Type B pancreatic cell (in vitro differentiated cells): ENCODE measurements around the gene CDC42EP5. TPM values are rescaled to one million over a fixed set of nuclear protein-coding genes. Genes with fewer than 3 reads are reported as not detected.

Experiments
- DNase-seq: peaks from one replicate; pipeline ENCODE4 v3.0.0; 2021; ENCODE audit warnings: mixed read lengths; ENCODE audit not compliant: unreplicated experiment; ENCODE audit errors: extremely low spot score
- H3K27ac Mint-ChIP-seq: 2 replicates; pipeline ENCODE4 v1.8.0; 2021; ENCODE audit warnings: mild to moderate bottlenecking, mixed read lengths
- H3K27me3 Mint-ChIP-seq: 2 replicates; pipeline ENCODE4 v1.8.0; 2021; ENCODE audit warnings: mixed read lengths
- H3K36me3 Mint-ChIP-seq: 2 replicates; pipeline ENCODE4 v1.8.0; 2021; ENCODE audit warnings: mixed read lengths
- H3K4me1 Mint-ChIP-seq: one replicate; pipeline ENCODE4 v1.8.0; 2021; ENCODE audit warnings: mixed read lengths; ENCODE audit not compliant: unreplicated experiment
- H3K4me3 Mint-ChIP-seq: 2 replicates; pipeline ENCODE4 v1.8.0; 2021; ENCODE audit warnings: mild to moderate bottlenecking, mixed read lengths
- H3K9me3 Mint-ChIP-seq: 2 replicates; pipeline ENCODE4 v1.8.0; 2021; ENCODE audit warnings: mixed read lengths
- CTCF ChIP-seq: fragments of 200-600 bp; sonication (generic); conservative IDR thresholded peaks from 2 replicates; pipeline ENCODE4 v1.5.0; 2021; ENCODE audit warnings: antibody characterized with exemption, mild to moderate bottlenecking
- total RNA-seq: library from RNA; stranded (reverse); gene quantifications from 2 replicates; pipeline ENCODE4 v1.2.1, GENCODE V29; 2021; ENCODE audit warnings: low replicate concordance

Gene CDC42EP5
- total RNA-seq, 1 donor from 2014 or later: 24.3 TPM

- no peaks in the 10 kb centered on the region for H3K9me3 Mint-ChIP-seq
- peak overlapping the region; percentile 93 for H3K4me3 Mint-ChIP-seq
- peaks cover 13% of the 10 kb centered on the region for H3K27me3 Mint-ChIP-seq
- peaks cover 11% of the 10 kb centered on the region for H3K36me3 Mint-ChIP-seq
- H3K27ac Mint-ChIP-seq: peak overlapping the region; percentile 98
- no peak for TF ChIP-seq CTCF
- peak; percentile 85 for DNase-seq
- H3K4me1 Mint-ChIP-seq: peaks cover 25% of the 10 kb centered on the region
These were observed 8.3 kb downstream of the CDC42EP5 start for GRCh38 chr19:54464630-54465425.

GRCh38 chr19:54464044-54464629 is 9.0 kb downstream of the CDC42EP5 start:
- Mint-ChIP-seq H3K9me3 (no peaks in the 10 kb centered on the region), H3K4me1 (peaks cover 23% of the 10 kb centered on the region), H3K36me3 (peaks cover 12% of the 10 kb centered on the region), H3K27me3 (peaks cover 8% of the 10 kb centered on the region), H3K4me3 (peak overlapping the region; percentile 93), H3K27ac (peak overlapping the region; percentile 98)
- DNase-seq: peak; percentile 85
- TF ChIP-seq CTCF: no peak

- peaks cover 8% of the 10 kb centered on the region for H3K27me3 Mint-ChIP-seq
- peaks cover 29% of the 10 kb centered on the region for H3K4me1 Mint-ChIP-seq
- DNase-seq: peak; percentile 92
- TF ChIP-seq CTCF: no peak
- H3K9me3 Mint-ChIP-seq: no peaks in the 10 kb centered on the region
- peaks cover 17% of the 10 kb centered on the region for H3K36me3 Mint-ChIP-seq
- H3K27ac Mint-ChIP-seq: peak within 1 kb of the TSS; percentile 98
- H3K4me3 Mint-ChIP-seq: peak within 1 kb of the TSS; percentile 93
These were observed 9.5 kb downstream of the CDC42EP5 start, which contains the start of gene LENG9 for GRCh38 chr19:54463531-54464043. Gene LENG9 (minus strand): TSS chr19:54463778. CDS start chr19:54463526, 252 bp downstream.

GRCh38 chr19:54462655-54463530 is 10.2 kb downstream of the CDC42EP5 start:
- Mint-ChIP-seq H3K36me3 (peaks cover 19% of the 10 kb centered on the region), H3K9me3 (no peaks in the 10 kb centered on the region), H3K4me1 (peaks cover 30% of the 10 kb centered on the region), H3K4me3 (peak overlapping the region; percentile 69), H3K27me3 (peaks cover 8% of the 10 kb centered on the region), H3K27ac (no peak overlapping the region)
- peak; percentile 31 for TF ChIP-seq CTCF
- peak; percentile 74 for DNase-seq

GRCh38 chr19:54462047-54462654 is 10.9 kb downstream of the CDC42EP5 start:
- Mint-ChIP-seq H3K4me3 (peak overlapping the region; percentile 69), H3K36me3 (peaks cover 19% of the 10 kb centered on the region), H3K27me3 (peaks cover 8% of the 10 kb centered on the region), H3K9me3 (no peaks in the 10 kb centered on the region), H3K4me1 (peaks cover 30% of the 10 kb centered on the region), H3K27ac (peak overlapping the region; percentile 70)
- TF ChIP-seq CTCF: no peak
- DNase-seq: no peak
